Measurements from ENCODE around the gene PNMA6F. TPM values are rescaled to one million over a fixed set of nuclear protein-coding genes. Genes with fewer than 3 reads are reported as not detected.

The PNMA6F gene
- total and polyA plus RNA-seq, 2 donors (not counting 1 experiment from before 2014, with no cell fraction given), result not detected

- intact Hi-C loops (cut with micrococcal nuclease), result no loop called here
- ChIA-PET CTCF (no interaction called here), POLR2A (no interaction called here)
- DNase-seq (no peak), ATAC-seq (ENCODE audit: low read depth) (no peak)
- H3K27me3 ChIP-seq (replicated peaks in 1 of 4; ENCODE audit: control extremely low read depth in 1 of 4, control insufficient read depth in 3 of 4, insufficient read depth in 4 of 4, low read length in 3 of 4), result peaks cover 0 to 2% (median 0%) of the 10 kb centered on the region in 4 experiments
- H3K27ac ChIP-seq (ENCODE audit: low read length in 2 of 2), result no peak overlapping the region
- H3K4me1 Mint-ChIP-seq, result no peaks in the 10 kb centered on the region
- no peaks in the 10 kb centered on the region for H3K79me2 ChIP-seq (ENCODE audit: control insufficient read depth, insufficient read depth, low read length)
- H3K9ac ChIP-seq (ENCODE audit: low read length), result no peak overlapping the region
- H3K9me3 Mint-ChIP-seq (ENCODE audit: insufficient read depth), result no peaks in the 10 kb centered on the region
- no peak overlapping the region for H3K27ac Mint-ChIP-seq
- H3K4me3 ChIP-seq (ENCODE audit: control extremely low read depth in 1 of 5, extremely low read depth in 1 of 5, insufficient read depth in 1 of 5, low read depth in 2 of 5, low read length in 4 of 5), result no peak overlapping the region
- peaks cover 31% of the 10 kb centered on the region for H3K27me3 Mint-ChIP-seq
- no peaks in the 10 kb centered on the region for H4K20me1 ChIP-seq (ENCODE audit: control insufficient read depth, insufficient read depth, low read length, poor library complexity, severe bottlenecking)
- H3K36me3 ChIP-seq (replicated peaks in 1 of 2; ENCODE audit: control extremely low read depth in 1 of 2, control insufficient read depth in 1 of 2, extremely low read depth in 1 of 2, insufficient read depth in 2 of 2, low read length in 1 of 2), result no peaks in the 10 kb centered on the region
- no peak overlapping the region for H3K4me2 ChIP-seq (replicated peaks; ENCODE audit: low read depth, low read length, poor library complexity, severe bottlenecking)
- no peaks in the 10 kb centered on the region for H3K4me1 ChIP-seq (ENCODE audit: control insufficient read depth in 2 of 2, insufficient read depth in 2 of 2, low read length in 2 of 2)
- no peak overlapping the region for H3K4me3 Mint-ChIP-seq
- 66% methylated on average over 10 of the region's 12 CpGs for WGBS (ENCODE audit: insufficient coverage)
- TF ChIP-seq EZH2 (IDR thresholded peaks at IDR 0.05; ENCODE audit: borderline replicate concordance, insufficient read depth, low read depth, low read length, poor library complexity, severe bottlenecking), result no peak
- TF ChIP-seq CTCF (IDR thresholded peaks at IDR 0.05), result no peak
- H3K9me3 ChIP-seq (ENCODE audit: control extremely low read depth in 1 of 3, control insufficient read depth in 2 of 3, insufficient read depth in 1 of 3, low read length in 2 of 3), result no peaks in the 10 kb centered on the region
- no peak overlapping the region for H2AFZ ChIP-seq (ENCODE audit: insufficient read depth, low read depth, low read length, poor library complexity, severe bottlenecking)
Measured at GRCh38 chrX:153303276-153304262, 18.0 kb downstream of the PNMA6F start.

- Histone ChIP-seq H3K27me3 (replicated peaks in 1 of 4; ENCODE audit: control extremely low read depth in 1 of 4, control insufficient read depth in 3 of 4, insufficient read depth in 4 of 4, low read length in 3 of 4) (peaks cover 0 to 2% (median 0%) of the 10 kb centered on the region in 4 experiments), H3K79me2 (ENCODE audit: control insufficient read depth, insufficient read depth, low read length) (no peaks in the 10 kb centered on the region), H3K36me3 (replicated peaks in 1 of 2; ENCODE audit: control extremely low read depth in 1 of 2, control insufficient read depth in 1 of 2, extremely low read depth in 1 of 2, insufficient read depth in 2 of 2, low read length in 1 of 2) (no peaks in the 10 kb centered on the region), H3K9me3 (ENCODE audit: control extremely low read depth in 1 of 3, control insufficient read depth in 2 of 3, insufficient read depth in 1 of 3, low read length in 2 of 3) (no peaks in the 10 kb centered on the region), H3K4me2 (replicated peaks; ENCODE audit: low read depth, low read length, poor library complexity, severe bottlenecking) (no peak overlapping the region), H3K4me3 (ENCODE audit: control extremely low read depth in 1 of 5, extremely low read depth in 1 of 5, insufficient read depth in 1 of 5, low read depth in 2 of 5, low read length in 4 of 5) (no peak overlapping the region), H3K27ac (ENCODE audit: low read length in 2 of 2) (no peak overlapping the region), H2AFZ (ENCODE audit: insufficient read depth, low read depth, low read length, poor library complexity, severe bottlenecking) (no peak overlapping the region), H3K4me1 (ENCODE audit: control insufficient read depth in 2 of 2, insufficient read depth in 2 of 2, low read length in 2 of 2) (no peaks in the 10 kb centered on the region), H3K9ac (ENCODE audit: low read length) (no peak overlapping the region), H4K20me1 (ENCODE audit: control insufficient read depth, insufficient read depth, low read length, poor library complexity, severe bottlenecking) (no peaks in the 10 kb centered on the region)
- intact Hi-C loops (cut with micrococcal nuclease), result no loop called here
- ATAC-seq (ENCODE audit: low read depth) (no peak), DNase-seq (no peak)
- Mint-ChIP-seq H3K9me3 (ENCODE audit: insufficient read depth) (no peaks in the 10 kb centered on the region), H3K4me3 (no peak overlapping the region), H3K27ac (no peak overlapping the region), H3K4me1 (no peaks in the 10 kb centered on the region), H3K27me3 (peaks cover 31% of the 10 kb centered on the region)
- TF ChIP-seq EZH2 (IDR thresholded peaks at IDR 0.05; ENCODE audit: borderline replicate concordance, insufficient read depth, low read depth, low read length, poor library complexity, severe bottlenecking) (no peak), CTCF (IDR thresholded peaks at IDR 0.05) (no peak)
- POLR2A ChIA-PET, result no interaction called here
- CTCF ChIA-PET, result no interaction called here
- 67% methylated on average over 2 of the region's 4 CpGs for WGBS (ENCODE audit: insufficient coverage)
Measured at GRCh38 chrX:153302796-153303195, 18.8 kb downstream of the PNMA6F start.
